A673 (cell line): ENCODE measurements around the gene OPN3. TPM values are rescaled to one million over a fixed set of nuclear protein-coding genes. Genes with fewer than 3 reads are reported as not detected.

Experiments
- BruUV-seq: library from RNA; stranded (reverse); fragments of 400-500 nt; replicated peaks from 2 replicates; lab custom pipeline; 2021; lab: Mats Ljungman, UMichigan
- CTCF ChIA-PET: fragments of 300-600 bp; sonication (Branson Sonifier 250); formaldehyde crosslinking; loops from one replicate; lab custom pipeline; 2022; ENCODE audit warnings: antibody characterized with exemption; lab: Charles Lee
- POLR2A ChIA-PET: fragments of 300-600 bp; sonication (Branson Sonifier 250); formaldehyde crosslinking; loops from one replicate; lab custom pipeline; 2022; ENCODE audit warnings: antibody characterized with exemption; ENCODE audit not compliant: low non-redundant PET; lab: Charles Lee
- DNase-seq: peaks from one replicate; pipeline ENCODE4 v3.0.0-alpha.2; 2015; ENCODE audit warnings: low spot score
- H3K27ac ChIP-seq: fragments of 200-600 bp; sonication (generic); 2 replicates; pipeline ENCODE4 v1.5.1; 2016; ENCODE audit warnings: mixed run types, low read depth, mild to moderate bottlenecking, mixed read lengths, antibody characterized with exemption, low read length; ENCODE audit not compliant: poor library complexity, severe bottlenecking
- H3K27me3 ChIP-seq: fragments of 200-600 bp; sonication (generic); replicated peaks from 2 replicates; pipeline ENCODE4 v1.6.1; 2017; ENCODE audit warnings: mixed run types, low read depth, mild to moderate bottlenecking, mixed read lengths, antibody characterized with exemption, low read length; ENCODE audit not compliant: insufficient read depth, poor library complexity
- H3K36me3 ChIP-seq: fragments of 200-600 bp; sonication (generic); 2 replicates; pipeline ENCODE4 v1.6.1; 2016; ENCODE audit warnings: mixed run types, mild to moderate bottlenecking, mixed read lengths, antibody characterized with exemption, low read length; ENCODE audit not compliant: insufficient read depth, poor library complexity, severe bottlenecking
- H3K4me1 ChIP-seq: fragments of 200-600 bp; sonication (generic); 2 replicates; pipeline ENCODE4 v1.6.1; 2017; ENCODE audit warnings: mixed run types, mild to moderate bottlenecking, mixed read lengths, antibody characterized with exemption, low read length; ENCODE audit not compliant: insufficient read depth, poor library complexity, severe bottlenecking
- H3K4me3 ChIP-seq: fragments of 200-600 bp; sonication (generic); 2 replicates; pipeline ENCODE4 v1.5.1; 2016; ENCODE audit warnings: low read depth, mixed run types, mild to moderate bottlenecking, mixed read lengths, low read length; ENCODE audit not compliant: poor library complexity, severe bottlenecking
- H3K9me3 ChIP-seq: fragments of 200-600 bp; sonication (generic); 2 replicates; pipeline ENCODE4 v1.6.1; 2016; ENCODE audit warnings: mixed run types, low read depth, mild to moderate bottlenecking, mixed read lengths, antibody characterized with exemption, low read length; ENCODE audit not compliant: poor library complexity, severe bottlenecking
- EZH2 ChIP-seq: fragments of 200-600 bp; sonication (generic); IDR thresholded peaks from 2 replicates; pipeline ENCODE4 v1.6.1; 2017; ENCODE audit warnings: borderline replicate concordance, low read depth, mild to moderate bottlenecking, mixed read lengths, antibody characterized with exemption, low read length; ENCODE audit not compliant: poor library complexity, severe bottlenecking
- intact Hi-C: fragments of 100-400 bp; cut with micrococcal nuclease; formaldehyde crosslinking; loops from one replicate; pipeline ENCODE4 v1.10.0; 2022; ENCODE audit not compliant: unreplicated experiment
- total RNA-seq: library from RNA; stranded (reverse); gene quantifications from 2 replicates; pipeline ENCODE4 v1.2.3, GENCODE V29; 2021
- TF ChIP-seq, protein P1 (sequence below): fragments of 300-800, 200-600 bp; sonication (generic); conservative IDR thresholded peaks from 2 replicates; pipeline ENCODE4 v1.5.1; 2017; ENCODE audit warnings: low read depth, mild to moderate bottlenecking, antibody characterized with exemption, low read length, moderate library complexity, mixed read lengths

The OPN3 gene
- total RNA-seq, 1 experiment from 2014 or later, result 12.6 TPM

DNA sequence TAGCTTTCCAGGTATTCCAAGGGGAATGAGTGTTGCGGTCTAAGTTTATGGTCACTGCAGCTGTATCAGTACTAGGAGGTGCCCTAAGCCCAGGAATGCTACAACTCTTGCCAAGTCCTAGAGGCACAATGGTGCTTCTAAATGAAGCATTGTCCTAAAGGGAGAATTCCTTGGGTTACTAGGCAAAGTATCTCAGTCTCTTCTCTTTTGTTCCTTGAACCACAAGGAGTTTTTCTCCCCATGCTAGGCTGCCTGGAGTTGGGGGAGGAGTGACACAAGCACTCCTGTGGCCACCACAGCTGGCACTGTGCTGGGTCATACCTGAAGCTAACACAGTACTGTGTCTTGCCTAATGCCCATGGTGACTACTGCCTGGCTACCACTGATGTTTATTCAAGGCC is 57.2 kb downstream of the OPN3 start:
- no peak overlapping the region for H3K27ac ChIP-seq
- DNase-seq, result no peak
- H3K4me3 ChIP-seq, result no peak overlapping the region
- no TSS peak for BruUV-seq
- H3K27me3 ChIP-seq, result no peaks in the 10 kb centered on the region
- TF ChIP-seq, protein P1, sequence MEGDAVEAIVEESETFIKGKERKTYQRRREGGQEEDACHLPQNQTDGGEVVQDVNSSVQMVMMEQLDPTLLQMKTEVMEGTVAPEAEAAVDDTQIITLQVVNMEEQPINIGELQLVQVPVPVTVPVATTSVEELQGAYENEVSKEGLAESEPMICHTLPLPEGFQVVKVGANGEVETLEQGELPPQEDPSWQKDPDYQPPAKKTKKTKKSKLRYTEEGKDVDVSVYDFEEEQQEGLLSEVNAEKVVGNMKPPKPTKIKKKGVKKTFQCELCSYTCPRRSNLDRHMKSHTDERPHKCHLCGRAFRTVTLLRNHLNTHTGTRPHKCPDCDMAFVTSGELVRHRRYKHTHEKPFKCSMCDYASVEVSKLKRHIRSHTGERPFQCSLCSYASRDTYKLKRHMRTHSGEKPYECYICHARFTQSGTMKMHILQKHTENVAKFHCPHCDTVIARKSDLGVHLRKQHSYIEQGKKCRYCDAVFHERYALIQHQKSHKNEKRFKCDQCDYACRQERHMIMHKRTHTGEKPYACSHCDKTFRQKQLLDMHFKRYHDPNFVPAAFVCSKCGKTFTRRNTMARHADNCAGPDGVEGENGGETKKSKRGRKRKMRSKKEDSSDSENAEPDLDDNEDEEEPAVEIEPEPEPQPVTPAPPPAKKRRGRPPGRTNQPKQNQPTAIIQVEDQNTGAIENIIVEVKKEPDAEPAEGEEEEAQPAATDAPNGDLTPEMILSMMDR, result no peak
- TF ChIP-seq EZH2, result no peak
- ChIA-PET POLR2A (no interaction called here), CTCF (no interaction called here)
- no peaks in the 10 kb centered on the region for H3K9me3 ChIP-seq
- H3K36me3 ChIP-seq, result no peaks in the 10 kb centered on the region
- no peaks in the 10 kb centered on the region for H3K4me1 ChIP-seq
- intact Hi-C loops, result no loop called here

DNA sequence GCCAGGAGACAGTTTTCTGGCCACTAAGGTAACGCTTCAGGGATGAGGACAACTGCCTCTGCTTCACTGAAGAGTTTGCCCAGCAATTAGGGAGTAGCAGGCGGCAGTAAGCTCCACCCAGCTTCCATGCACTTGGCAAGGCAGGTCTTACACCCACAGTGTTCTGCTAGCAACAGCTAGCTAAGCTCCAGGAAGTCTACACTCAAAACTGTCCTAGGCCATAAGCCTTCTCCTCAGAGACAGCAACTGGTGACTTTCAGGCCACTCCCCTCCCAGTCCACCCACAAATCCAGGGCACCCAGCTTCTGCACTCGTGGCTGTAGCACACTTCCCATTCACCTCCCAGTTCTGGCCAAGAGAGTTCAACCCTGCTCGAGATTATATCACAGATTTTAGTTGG is 60.7 kb downstream of the OPN3 start:
- TF ChIP-seq EZH2, result no peak
- TF ChIP-seq, protein P1, result no peak
- no peak for DNase-seq
- H3K27me3 ChIP-seq, result no peaks in the 10 kb centered on the region
- no peak overlapping the region for H3K4me3 ChIP-seq
- no peaks in the 10 kb centered on the region for H3K9me3 ChIP-seq
- POLR2A ChIA-PET, result no interaction called here
- CTCF ChIA-PET, result no interaction called here
- H3K36me3 ChIP-seq, result no peaks in the 10 kb centered on the region
- no peak overlapping the region for H3K27ac ChIP-seq
- intact Hi-C loops, result no loop called here
- H3K4me1 ChIP-seq, result no peaks in the 10 kb centered on the region
- BruUV-seq, result no TSS peak

DNA sequence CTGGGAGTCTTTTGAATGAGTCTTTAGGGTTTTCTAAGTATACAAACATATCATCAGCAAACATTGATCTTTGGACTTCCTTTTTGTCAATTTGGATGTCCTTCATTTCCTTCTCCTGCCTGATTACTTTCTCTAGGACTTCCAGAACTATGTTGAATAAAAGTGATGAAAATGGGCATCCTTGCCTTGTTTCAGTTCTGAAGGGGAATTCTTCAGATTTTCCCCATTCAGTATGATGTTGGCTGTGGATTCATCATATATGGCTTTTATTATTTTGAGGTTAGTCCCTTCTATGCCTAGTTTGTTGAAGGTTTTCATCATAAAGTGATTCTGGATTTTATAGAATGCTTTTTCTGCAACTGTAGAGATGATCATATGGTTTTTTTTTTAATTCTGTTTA is 66.0 kb downstream of the OPN3 start:
- Histone ChIP-seq H3K36me3 (no peaks in the 10 kb centered on the region), H3K4me3 (no peak overlapping the region), H3K4me1 (no peaks in the 10 kb centered on the region), H3K27ac (no peak overlapping the region), H3K27me3 (no peaks in the 10 kb centered on the region), H3K9me3 (no peaks in the 10 kb centered on the region)
- CTCF ChIA-PET, result no interaction called here
- TF ChIP-seq, protein P1, result no peak
- no peak for TF ChIP-seq EZH2
- intact Hi-C loops, result no loop called here
- DNase-seq, result no peak
- POLR2A ChIA-PET, result no interaction called here
- no TSS peak for BruUV-seq
